Sigmoid colon (tissue), 4 donors: ENCODE results near the gene GAS6.

ENCODE experiments used
- EP300 ChIP-seq, 4 donors: sonication (generic); formaldehyde crosslinking; IDR thresholded peaks; one replicate each; pipeline ENCODE4 v1.6.1; 2017; ENCODE audit warnings: antibody characterized with exemption in 4 of 4
- POLR2A ChIP-seq, 2 donors: fragments of 450-650 bp; IDR thresholded peaks; one replicate each; pipeline ENCODE4 v1.6.1; 2016; ENCODE audit warnings: antibody characterized with exemption in 2 of 2, mild to moderate bottlenecking in 2 of 2, moderate library complexity in 2 of 2
- POLR2AphosphoS5 ChIP-seq, 4 donors: sonication (generic); formaldehyde crosslinking; IDR thresholded peaks; one replicate each; pipeline ENCODE4 v1.6.1; 2017; ENCODE audit warnings: antibody characterized with exemption in 4 of 4
- TF ChIP-seq, protein P1 (sequence below), 4 experiments: fragments of 450-650 bp in 3 of 4; fragments of 200-600 bp in 1 of 4; IDR thresholded peaks; one replicate each; pipeline ENCODE4 v1.5.1; 2016 to 2019; ENCODE audit warnings: antibody characterized with exemption in 4 of 4, mild to moderate bottlenecking in 3 of 4, moderate library complexity in 2 of 4

DNA sequence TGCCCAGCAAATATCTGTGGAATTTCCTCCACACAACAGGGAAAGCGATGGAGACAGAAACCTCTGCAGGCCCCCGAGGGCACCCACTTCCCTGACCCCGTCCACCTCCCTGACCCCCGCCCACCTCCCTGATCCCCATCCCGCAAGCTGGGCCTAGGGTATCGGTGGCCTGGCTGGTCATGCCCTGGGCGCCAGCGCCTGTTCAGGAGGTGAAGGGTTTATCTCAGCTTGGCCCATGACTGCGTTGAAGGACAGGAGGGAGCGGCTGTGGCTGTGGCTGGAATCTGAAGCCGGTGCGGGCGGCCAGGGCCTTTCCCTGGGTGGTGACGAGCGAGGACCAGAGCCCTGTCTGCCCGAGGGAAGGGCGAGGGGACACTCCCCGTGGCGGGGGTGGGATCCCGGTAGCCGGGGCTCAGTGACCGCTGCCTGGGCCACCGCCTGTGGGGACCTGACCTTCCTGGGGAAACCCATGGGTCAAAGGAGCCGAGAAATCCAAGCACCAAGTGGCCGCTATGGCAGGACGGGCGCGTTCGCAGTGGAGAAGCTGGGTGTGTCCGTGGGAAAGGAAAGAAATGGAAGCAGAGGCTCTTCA is 20.7 kb downstream of the GAS6 start:
- TF ChIP-seq POLR2AphosphoS5 (IDR thresholded peaks at IDR 0.05) (no peak), POLR2A (IDR thresholded peaks at IDR 0.05) (no peak), EP300 (IDR thresholded peaks at IDR 0.05) (no peak)
- TF ChIP-seq, protein P1, sequence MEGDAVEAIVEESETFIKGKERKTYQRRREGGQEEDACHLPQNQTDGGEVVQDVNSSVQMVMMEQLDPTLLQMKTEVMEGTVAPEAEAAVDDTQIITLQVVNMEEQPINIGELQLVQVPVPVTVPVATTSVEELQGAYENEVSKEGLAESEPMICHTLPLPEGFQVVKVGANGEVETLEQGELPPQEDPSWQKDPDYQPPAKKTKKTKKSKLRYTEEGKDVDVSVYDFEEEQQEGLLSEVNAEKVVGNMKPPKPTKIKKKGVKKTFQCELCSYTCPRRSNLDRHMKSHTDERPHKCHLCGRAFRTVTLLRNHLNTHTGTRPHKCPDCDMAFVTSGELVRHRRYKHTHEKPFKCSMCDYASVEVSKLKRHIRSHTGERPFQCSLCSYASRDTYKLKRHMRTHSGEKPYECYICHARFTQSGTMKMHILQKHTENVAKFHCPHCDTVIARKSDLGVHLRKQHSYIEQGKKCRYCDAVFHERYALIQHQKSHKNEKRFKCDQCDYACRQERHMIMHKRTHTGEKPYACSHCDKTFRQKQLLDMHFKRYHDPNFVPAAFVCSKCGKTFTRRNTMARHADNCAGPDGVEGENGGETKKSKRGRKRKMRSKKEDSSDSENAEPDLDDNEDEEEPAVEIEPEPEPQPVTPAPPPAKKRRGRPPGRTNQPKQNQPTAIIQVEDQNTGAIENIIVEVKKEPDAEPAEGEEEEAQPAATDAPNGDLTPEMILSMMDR (IDR thresholded peaks at IDR 0.05), result no peak
